GM18909 (cell line): ENCODE results near the gene PGAP3.

Source experiments
- ATAC-seq: cut with Tn5 transposase; IDR thresholded peaks from one replicate; pipeline ENCODE4 v1.9.1; 2021; ENCODE audit warnings: mild to moderate bottlenecking; ENCODE audit not compliant: unreplicated experiment, poor library complexity

PGAP3 gene

GRCh38 chr17:39674179-39674578 lies 13.7 kb downstream of the PGAP3 start:
- no peak for ATAC-seq

- no peak for ATAC-seq
Measured at GRCh38 chr17:39673335-39674081, 14.3 kb downstream of the PGAP3 start.

- no peak for ATAC-seq
Measured at GRCh38 chr17:39672522-39673334, 15.1 kb downstream of the PGAP3 start.

DNA sequence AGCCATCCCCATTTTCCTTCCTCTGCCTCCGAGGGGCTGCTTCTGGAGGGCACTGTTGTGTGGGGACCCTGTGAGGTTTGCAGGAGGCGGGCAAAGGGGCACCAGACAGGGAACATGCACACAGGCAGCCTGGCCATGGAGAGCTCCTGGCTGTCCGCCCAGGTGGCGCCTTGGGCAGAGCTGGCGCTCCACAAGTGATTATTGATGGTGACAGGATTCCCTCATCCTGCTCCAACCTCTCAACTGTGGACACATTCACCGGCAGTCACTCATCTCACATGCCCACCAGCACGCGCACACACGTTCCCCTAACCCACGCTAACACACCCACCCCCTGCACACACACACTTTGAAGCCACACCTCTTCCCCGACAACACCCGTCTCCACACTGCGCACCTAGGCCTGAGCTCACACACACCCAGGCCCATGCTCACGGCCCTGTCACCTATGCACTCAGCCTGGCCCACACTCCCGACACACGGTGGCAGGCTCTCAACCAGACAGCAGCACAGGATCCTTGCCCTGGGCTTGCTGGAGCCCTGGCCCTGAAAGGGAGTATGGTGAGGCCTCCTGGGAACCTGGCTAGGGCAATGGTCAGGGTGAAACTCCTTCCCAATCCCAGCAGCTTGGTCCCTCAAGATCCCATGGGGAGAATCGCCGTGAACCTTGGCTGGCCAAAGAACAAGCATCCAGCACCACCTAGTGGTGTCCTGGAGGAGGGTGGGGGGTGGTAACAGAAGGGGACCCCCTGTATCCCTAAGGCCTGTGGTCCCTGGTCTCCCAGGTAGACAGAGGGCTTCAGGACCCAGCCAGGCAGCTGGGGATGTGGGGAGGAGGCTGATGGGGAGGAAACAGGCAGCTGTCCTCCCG lies 16.0 kb downstream of the PGAP3 start:
- no peak for ATAC-seq

DNA sequence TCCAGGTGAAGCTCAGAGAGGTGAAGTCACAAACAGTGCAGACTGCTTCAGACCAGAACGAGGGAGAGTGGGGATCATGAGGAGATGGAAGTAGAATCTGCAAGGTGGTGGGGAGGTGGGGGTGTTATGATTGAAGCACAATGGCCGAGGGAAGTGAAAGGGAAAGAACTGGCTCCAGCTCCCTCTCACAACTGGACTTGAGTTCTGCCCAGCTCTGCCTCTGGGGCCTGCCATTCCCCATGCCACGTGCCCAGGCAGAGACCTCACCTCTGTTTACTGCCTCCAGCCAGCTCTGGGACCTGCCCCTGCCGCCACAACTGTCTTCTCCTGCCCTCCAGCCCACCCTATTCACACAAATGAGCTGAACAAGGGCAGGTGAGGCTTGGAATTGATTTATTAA lies 17.1 kb downstream of the PGAP3 start:
- no peak for ATAC-seq

DNA sequence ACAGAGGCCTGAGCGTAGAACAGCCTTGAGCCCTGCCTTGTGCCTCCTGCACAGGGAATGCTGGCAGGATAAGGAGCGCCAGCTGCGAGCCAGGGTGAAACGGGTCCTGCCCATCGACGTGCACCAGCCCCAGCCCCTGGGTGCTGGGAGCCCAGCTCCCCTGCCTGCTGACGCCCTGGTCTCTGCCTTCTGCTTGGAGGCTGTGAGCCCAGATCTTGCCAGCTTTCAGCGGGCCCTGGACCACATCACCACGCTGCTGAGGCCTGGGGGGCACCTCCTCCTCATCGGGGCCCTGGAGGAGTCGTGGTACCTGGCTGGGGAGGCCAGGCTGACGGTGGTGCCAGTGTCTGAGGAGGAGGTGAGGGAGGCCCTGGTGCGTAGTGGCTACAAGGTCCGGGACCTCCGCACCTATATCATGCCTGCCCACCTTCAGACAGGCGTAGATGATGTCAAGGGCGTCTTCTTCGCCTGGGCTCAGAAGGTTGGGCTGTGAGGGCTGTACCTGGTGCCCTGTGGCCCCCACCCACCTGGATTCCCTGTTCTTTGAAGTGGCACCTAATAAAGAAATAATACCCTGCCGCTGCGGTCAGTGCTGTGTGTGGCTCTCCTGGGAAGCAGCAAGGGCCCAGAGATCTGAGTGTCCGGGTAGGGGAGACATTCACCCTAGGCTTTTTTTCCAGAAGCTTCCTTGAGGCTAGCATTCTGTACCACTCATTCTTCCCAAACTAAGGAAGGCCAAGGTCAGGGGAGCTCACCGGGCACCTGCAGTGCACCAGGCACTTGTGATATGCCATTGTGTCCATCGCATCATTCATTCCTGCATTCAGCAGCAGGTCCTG lies 17.7 kb downstream of the PGAP3 start:
- no peak for ATAC-seq

DNA sequence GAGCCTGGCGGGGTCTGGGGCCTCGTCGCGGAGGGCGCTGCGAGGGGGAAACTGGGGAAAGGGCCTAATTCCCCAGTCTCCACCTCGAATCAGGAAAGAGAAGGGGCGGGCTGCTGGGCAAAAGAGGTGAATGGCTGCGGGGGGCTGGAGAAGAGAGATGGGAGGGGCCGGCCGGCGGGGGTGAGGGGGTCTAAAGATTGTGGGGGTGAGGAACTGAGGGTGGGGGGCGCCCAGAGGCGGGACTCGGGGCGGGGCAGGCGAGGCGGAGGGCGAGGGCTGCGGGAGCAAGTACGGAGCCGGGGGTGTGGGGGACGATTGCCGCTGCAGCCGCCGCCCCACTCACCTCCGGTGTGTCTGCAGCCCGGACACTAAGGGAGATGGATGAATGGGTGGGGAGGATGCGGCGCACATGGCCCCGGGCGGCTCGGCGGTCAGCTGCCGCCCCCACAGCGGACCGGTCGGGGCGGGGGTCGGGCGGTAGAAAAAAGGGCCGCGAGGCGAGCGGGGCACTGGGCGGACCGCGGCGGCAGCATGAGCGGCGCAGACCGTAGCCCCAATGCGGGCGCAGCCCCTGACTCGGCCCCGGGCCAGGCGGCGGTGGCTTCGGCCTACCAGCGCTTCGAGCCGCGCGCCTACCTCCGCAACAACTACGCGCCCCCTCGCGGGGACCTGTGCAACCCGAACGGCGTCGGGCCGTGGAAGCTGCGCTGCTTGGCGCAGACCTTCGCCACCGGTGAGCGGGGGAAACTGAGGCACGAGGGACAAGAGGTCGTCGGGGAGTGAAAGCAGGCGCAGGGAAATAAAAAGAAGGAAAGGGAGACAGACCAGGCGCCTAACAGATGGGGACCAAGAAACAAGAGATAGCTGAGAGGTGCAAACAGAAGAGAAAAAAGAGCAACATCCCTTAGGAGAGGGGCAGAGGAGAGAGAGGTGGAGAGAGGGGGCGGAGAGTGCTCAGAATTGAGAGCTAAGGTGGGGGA lies 19.6 kb downstream of the PGAP3 start, which contains the start of gene PNMT:
PNMT (plus strand) TSS at position 509 of the 980 bp plus-strand sequence; CDS start at position 532, 23 bp downstream.
- ATAC-seq = no peak

- ATAC-seq = no peak
Measured at GRCh38 chr17:39667262-39667944, 20.5 kb downstream of the PGAP3 start.

DNA sequence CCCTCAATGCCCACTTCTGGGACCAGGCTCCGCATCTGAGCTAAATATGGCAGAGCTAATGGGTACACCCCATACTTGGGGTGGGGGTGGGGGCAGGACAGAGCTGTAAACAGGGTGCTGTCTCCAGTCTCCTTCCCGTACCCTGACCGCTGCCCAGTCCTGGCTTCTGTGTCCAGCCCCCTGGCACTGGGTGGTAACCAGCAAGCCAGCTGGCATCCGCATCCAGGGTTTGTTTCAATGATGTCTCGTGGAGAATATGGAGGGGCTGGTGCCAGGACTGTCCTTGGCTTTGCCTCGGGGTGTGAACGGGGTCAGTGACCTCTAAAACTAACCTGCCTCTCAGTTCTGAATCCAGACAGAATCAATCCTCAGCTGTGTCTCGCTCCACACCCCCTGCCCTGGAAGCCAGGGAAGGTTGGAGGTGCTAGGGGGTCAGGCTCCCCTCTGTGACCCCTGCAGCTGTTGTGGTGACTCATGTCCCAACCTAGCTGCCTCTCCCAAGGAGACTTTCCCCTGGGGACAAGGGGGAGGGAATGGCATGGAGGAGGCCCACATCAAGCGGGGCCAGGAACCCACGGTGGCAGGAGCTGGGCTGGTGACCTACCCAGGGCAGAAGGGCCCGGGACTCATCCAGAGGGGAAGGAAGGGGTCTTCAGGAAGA lies 21.1 kb downstream of the PGAP3 start:
- no peak for ATAC-seq

- ATAC-seq = no peak
Measured at GRCh38 chr17:39666231-39666600, 21.6 kb downstream of the PGAP3 start.

DNA sequence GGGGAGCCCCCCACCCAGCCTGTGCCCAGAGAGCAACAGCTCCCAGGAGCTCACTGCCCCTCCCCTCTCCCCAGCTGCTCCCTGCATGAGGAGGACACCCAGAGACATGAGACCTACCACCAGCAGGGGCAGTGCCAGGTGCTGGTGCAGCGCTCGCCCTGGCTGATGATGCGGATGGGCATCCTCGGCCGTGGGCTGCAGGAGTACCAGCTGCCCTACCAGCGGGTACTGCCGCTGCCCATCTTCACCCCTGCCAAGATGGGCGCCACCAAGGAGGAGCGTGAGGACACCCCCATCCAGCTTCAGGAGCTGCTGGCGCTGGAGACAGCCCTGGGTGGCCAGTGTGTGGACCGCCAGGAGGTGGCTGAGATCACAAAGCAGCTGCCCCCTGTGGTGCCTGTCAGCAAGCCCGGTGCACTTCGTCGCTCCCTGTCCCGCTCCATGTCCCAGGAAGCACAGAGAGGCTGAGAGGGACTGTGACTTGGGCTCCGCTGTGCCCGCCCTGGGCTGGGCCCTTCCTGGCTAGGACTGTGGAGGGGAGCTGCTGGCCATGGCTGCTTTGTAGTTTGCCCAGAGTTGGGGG lies 22.1 kb downstream of the PGAP3 start:
- no peak for ATAC-seq

DNA sequence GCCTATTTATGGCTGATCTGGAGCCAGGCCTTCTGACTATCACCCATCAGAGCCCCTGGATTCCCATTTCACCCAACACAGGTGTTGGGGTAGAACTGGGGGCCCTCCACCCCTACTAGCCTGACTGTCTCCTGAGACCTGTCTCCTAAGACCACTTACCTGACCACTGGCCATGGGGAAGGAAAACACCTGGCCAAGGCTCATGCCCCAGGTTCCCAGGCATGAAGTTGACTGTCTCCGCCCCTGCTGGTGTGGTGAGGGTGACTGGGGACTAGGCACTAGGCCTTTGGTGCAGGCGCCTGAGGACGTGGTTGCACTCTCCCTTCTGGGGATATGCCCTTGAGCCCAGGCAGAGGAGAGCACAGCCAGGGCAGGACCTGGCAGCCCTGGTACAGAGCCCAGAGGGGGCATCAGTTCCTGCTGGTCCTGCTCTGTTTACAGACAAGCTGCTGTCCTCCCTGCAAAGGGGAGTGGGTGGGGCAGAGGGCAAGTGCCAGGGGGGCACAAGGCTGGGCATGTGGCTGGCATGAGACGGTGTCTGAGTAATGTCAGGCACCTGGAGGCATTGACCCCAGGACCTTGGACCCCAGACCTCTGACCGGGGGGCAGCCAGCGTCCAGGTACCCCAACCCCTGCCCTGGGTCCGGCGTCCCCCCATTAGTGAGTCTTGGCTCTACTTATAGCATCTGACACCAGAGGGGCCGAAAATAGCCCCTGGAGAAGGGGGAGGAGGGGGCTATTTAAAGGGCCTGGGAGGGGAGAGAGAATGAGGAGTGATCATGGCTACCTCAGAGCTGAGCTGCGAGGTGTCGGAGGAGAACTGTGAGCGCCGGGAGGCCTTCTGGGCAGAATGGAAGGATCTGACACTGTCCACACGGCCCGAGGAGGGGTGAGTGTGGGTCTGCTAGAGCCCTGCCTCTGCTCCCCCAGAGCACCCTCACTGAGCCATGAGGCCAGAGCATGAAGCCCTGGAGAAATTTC lies 23.0 kb downstream of the PGAP3 start, which contains the start of gene TCAP:
TCAP (plus strand) TSS at position 769 of the 981 bp plus-strand sequence; CDS start at position 780, 11 bp downstream.
- no peak for ATAC-seq

DNA sequence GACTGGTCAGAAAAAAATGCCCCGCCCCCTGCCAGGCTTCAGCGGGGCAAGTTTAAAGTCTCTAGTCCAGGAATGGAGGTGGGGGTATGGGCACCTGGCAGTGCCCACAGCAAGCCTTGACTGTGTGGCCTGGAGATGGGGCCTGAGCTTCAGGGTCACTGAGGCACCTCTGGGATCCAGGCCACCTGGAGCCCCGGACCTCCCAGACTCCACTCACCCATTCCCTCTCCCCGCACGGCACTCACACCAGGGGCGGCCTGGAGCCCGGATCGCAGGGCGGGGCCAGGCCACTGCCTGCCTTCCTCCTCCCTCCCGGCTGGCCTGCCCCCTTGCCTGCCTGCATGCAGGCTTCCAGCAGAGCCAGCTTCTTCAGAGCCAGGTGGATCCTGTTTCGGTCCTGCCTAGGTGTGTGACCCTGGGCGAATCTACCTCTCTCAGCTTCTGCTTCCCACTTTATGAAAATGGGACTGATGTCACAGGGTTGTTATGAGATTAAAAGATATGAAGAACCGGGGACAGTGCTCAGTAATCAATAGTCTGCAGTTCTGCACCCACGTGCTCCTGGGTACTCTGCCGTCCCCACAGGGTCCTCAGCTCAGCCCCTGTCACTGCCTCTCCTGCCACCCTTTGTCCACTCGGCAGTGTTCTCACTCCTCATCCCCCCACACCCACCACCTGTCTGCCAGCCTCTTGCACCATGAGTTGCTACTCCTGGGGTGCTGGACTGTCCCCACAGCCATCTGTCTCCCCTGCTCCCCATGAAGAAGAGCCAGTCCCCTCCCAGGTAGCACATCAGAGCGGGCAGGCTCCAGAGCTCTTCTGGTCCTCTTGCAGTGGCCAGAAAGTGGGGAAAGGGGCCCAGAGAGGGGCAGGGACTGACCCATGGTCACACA lies 23.9 kb downstream of the PGAP3 start:
- ATAC-seq = no peak

GRCh38 chr17:39663340-39663687 lies 24.5 kb downstream of the PGAP3 start:
- no peak for ATAC-seq
